Activated naive CD4-positive, alpha-beta T cell treated with anti-CD3 and anti-CD28 coated beads for 36 hours (primary cell): ENCODE data around the gene RSRC2. TPM values are rescaled to one million over a fixed set of nuclear protein-coding genes. Genes with fewer than 3 reads are reported as not detected.

Experiments
- CTCF ChIA-PET: fragments of 350-600 bp; sonication (Branson Sonifier 250); formaldehyde crosslinking; loops from one replicate; lab custom pipeline; 2021; ENCODE audit warnings: antibody characterized with exemption; lab: Charles Lee
- DNase-seq: peaks from one replicate; pipeline ENCODE4 v3.0.0-alpha.2; 2020
- H3K27ac Mint-ChIP-seq: one replicate; pipeline ENCODE4 v1.8.0; 2021; ENCODE audit warnings: mild to moderate bottlenecking, mixed read lengths
- H3K27me3 Mint-ChIP-seq: one replicate; pipeline ENCODE4 v1.8.0; 2021; ENCODE audit warnings: low read depth, mixed read lengths
- H3K36me3 Mint-ChIP-seq: one replicate; pipeline ENCODE4 v1.8.0; 2021; ENCODE audit warnings: low read depth, mixed read lengths
- H3K4me1 Mint-ChIP-seq: one replicate; pipeline ENCODE4 v1.8.0; 2021; ENCODE audit warnings: low read depth, mixed read lengths
- H3K4me3 Mint-ChIP-seq: one replicate; pipeline ENCODE4 v1.8.0; 2021; ENCODE audit warnings: mild to moderate bottlenecking, moderate library complexity, mixed read lengths
- H3K9me3 Mint-ChIP-seq: one replicate; pipeline ENCODE4 v1.8.0; 2021; ENCODE audit warnings: mixed read lengths
- intact Hi-C: fragments of 100-400 bp; cut with micrococcal nuclease; formaldehyde crosslinking; loops from one replicate; pipeline ENCODE4 v1.15.1; 2023
- total RNA-seq, 2 experiments: library from RNA; stranded (reverse); gene quantifications; one replicate each; pipeline ENCODE4 v1.2.3, GENCODE V29; 2021

RSRC2 gene
- total RNA-seq, 2 experiments from 2014 or later, result 117 to 127 TPM

GRCh38 chr12:122538496-122538895 is 11.8 kb upstream of the RSRC2 start:
- Mint-ChIP-seq H3K27ac (no peak overlapping the region), H3K4me1 (no peaks in the 10 kb centered on the region), H3K4me3 (no peak overlapping the region), H3K9me3 (no peaks in the 10 kb centered on the region), H3K36me3 (peaks cover 40% of the 10 kb centered on the region), H3K27me3 (no peaks in the 10 kb centered on the region)
- DNase-seq, result no peak
- CTCF ChIA-PET, result interaction anchor here (1.3 kb wide), 1 partner anchor 29 kb away, joined by 3 read pairs; no protein-coding TSS in a partner anchor
- intact Hi-C loops, result no loop called here

DNA sequence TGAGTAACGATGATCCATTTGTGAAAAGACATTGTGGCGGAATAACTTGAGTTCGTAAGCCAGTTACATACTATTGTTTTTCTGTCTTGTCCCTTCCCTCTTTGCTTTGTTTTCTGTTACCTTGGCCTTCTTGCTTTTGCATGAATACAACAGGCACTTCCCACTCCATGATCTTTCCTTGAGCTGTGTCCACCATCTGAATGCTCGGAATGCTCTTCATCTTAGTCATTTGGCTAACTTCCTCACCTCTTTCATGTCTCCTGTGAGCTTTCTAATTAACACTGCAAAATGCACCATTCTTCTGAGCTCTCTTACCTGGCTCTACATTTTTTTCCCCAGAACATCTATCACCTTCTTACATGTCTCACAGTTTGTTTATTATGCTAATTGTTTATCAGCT is 10.3 kb upstream of the RSRC2 start:
- Mint-ChIP-seq H3K4me1 (no peaks in the 10 kb centered on the region), H3K27me3 (no peaks in the 10 kb centered on the region), H3K27ac (no peak overlapping the region), H3K4me3 (no peak overlapping the region), H3K36me3 (peaks cover 38% of the 10 kb centered on the region), H3K9me3 (no peaks in the 10 kb centered on the region)
- CTCF ChIA-PET, result interaction anchor here (0.6 to 0.7 kb wide), 2 partner anchors 226 to 361 kb away, joined by 3 to 4 read pairs; no protein-coding TSS in a partner anchor
- DNase-seq, result no peak
- intact Hi-C loops, result no loop called here

GRCh38 chr12:122533856-122534255 is 7.1 kb upstream of the RSRC2 start:
- Mint-ChIP-seq H3K9me3 (no peaks in the 10 kb centered on the region), H3K4me3 (no peak overlapping the region), H3K27ac (no peak overlapping the region), H3K27me3 (no peaks in the 10 kb centered on the region), H3K36me3 (peaks cover 45% of the 10 kb centered on the region), H3K4me1 (peaks cover 8% of the 10 kb centered on the region)
- no peak for DNase-seq
- CTCF ChIA-PET, result interaction anchor here (0.7 to 1.2 kb wide), 2 partner anchors 9 to 63 kb away, joined by 3 read pairs; no protein-coding TSS in a partner anchor
- intact Hi-C loops, result no loop called here

DNA sequence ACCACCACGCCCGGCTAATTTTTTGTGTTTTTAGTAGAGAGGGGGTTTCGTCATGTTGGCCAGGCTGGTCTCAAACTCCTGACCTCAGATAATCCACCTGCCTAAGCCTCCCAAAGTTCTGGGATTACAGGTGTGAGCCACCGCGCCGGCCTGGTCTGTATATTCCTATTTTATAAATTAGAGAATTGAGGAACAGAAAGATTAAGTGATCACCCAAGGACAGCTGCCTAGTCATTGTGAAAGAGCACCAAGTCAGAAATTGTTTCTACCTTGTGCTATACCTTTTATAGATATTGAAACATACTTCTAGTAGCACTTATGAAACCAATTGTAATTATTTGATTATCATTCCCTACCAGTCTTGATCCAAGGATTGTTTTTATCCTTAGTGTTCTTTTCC is 2.3 kb upstream of the RSRC2 start:
- intact Hi-C loops, result loop anchor here (5.0 kb wide), 1 partner anchor 703 kb away; the partner anchor contains the start of genes MPHOSPH9 and MTRFR
- CTCF ChIA-PET, result no interaction called here
- no peak for DNase-seq
- H3K9me3 Mint-ChIP-seq, result no peaks in the 10 kb centered on the region
- H3K27ac Mint-ChIP-seq, result no peak overlapping the region
- H3K27me3 Mint-ChIP-seq, result no peaks in the 10 kb centered on the region
- H3K4me1 Mint-ChIP-seq, result peaks cover 29% of the 10 kb centered on the region
- H3K4me3 Mint-ChIP-seq, result no peak overlapping the region
- H3K36me3 Mint-ChIP-seq, result peaks cover 38% of the 10 kb centered on the region

- Mint-ChIP-seq H3K4me3 (no peak overlapping the region), H3K27me3 (no peaks in the 10 kb centered on the region), H3K27ac (no peak overlapping the region), H3K4me1 (peaks cover 33% of the 10 kb centered on the region), H3K36me3 (peaks cover 37% of the 10 kb centered on the region), H3K9me3 (no peaks in the 10 kb centered on the region)
- no peak for DNase-seq
- CTCF ChIA-PET, result no interaction called here
- intact Hi-C loops, result loop anchor here (5.0 kb wide), 1 partner anchor 704 kb away; the partner anchor contains the start of genes MPHOSPH9 and MTRFR
Measured at GRCh38 chr12:122528582-122528981, 1.8 kb upstream of the RSRC2 start.

- CTCF ChIA-PET, result no interaction called here
- peak; percentile 61 for DNase-seq
- Mint-ChIP-seq H3K27ac (no peak overlapping the region), H3K36me3 (peaks cover 38% of the 10 kb centered on the region), H3K4me1 (peaks cover 43% of the 10 kb centered on the region), H3K9me3 (no peaks in the 10 kb centered on the region), H3K4me3 (no peak overlapping the region), H3K27me3 (no peaks in the 10 kb centered on the region)
- intact Hi-C loops, result loop anchor here (1.0 to 5.0 kb wide), 12 partner anchors 26 to 705 kb away; partner anchors contain the start of genes ABCB9, CLIP1, DENR and DIABLO
Measured at GRCh38 chr12:122527478-122527944, 775 bp upstream of the RSRC2 start.

DNA sequence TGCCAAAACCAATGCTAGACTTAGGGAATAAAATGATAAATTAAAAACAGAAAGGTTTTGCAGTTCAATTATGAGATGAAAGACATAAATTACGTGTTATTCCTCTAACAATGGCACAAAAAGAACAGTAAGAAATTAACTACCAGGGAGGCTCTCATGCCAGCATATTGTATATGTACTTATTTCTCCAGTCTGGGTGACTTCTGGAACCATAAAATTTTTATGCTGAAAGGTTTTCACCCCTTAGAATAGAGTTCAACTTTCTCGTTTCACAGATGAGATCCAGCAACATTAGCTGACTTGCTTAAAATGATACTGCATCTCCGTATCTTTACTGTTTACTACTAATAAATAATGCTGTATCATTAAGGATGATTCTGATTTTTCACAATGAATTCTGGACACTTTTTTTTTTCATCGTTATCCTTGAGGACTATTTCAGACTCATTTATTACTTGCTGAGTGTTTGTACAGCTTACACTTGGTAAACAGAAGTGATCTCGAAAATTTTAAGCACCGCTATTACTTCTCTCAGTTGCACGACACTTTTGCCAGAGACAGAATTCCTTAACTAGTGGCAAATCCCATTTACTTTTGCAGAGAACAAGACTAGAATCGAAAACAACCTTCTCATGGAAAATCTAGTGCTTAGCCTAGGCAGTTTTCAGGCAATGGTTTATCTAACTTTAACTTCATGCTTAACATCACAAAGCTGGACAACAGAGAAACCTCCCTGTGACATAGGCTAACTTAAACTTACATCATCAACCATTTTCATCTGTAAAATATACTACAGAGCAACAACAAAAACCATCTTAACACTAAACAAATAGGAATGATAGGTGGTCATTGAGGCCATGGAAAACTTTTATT is 2.7 kb downstream of the RSRC2 start:
- H3K9me3 Mint-ChIP-seq, result no peaks in the 10 kb centered on the region
- H3K4me3 Mint-ChIP-seq, result no peak overlapping the region
- H3K27ac Mint-ChIP-seq, result peak overlapping the region; percentile 78
- CTCF ChIA-PET, result interaction anchor here (0.7 kb wide), 2 partner anchors 11 to 23 kb away, joined by 4 to 5 read pairs; no protein-coding TSS in a partner anchor
- DNase-seq, result no peak
- H3K36me3 Mint-ChIP-seq, result peaks cover 49% of the 10 kb centered on the region
- no peaks in the 10 kb centered on the region for H3K27me3 Mint-ChIP-seq
- intact Hi-C loops, result no loop called here
- peaks cover 57% of the 10 kb centered on the region for H3K4me1 Mint-ChIP-seq

DNA sequence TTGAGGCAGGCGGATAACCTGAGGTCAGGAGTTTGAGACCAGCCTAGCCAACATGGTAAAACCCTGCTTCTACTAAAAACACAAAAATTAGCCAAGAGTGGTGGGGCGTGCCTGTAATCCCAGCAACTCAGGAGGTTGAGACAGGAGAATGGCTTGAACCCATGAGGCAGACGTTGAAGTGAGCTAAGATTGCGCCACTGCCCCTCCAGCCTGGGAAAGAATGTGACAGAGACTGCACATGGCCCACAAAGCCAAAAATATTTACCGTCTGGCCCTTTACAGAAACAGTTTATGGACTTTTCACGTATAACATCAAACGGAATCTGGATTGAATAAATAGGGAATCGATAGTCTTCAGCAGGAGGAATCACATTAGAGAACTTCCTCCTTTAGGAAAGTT is 3.5 kb downstream of the RSRC2 start:
- H3K27me3 Mint-ChIP-seq, result no peaks in the 10 kb centered on the region
- CTCF ChIA-PET, result interaction anchor here (0.7 kb wide), 1 partner anchor 22 kb away, joined by 5 read pairs; no protein-coding TSS in a partner anchor
- H3K9me3 Mint-ChIP-seq, result no peaks in the 10 kb centered on the region
- no peak for DNase-seq
- peak overlapping the region; percentile 25 for H3K27ac Mint-ChIP-seq
- H3K36me3 Mint-ChIP-seq, result peaks cover 57% of the 10 kb centered on the region
- peaks cover 54% of the 10 kb centered on the region for H3K4me1 Mint-ChIP-seq
- no peak overlapping the region for H3K4me3 Mint-ChIP-seq
- intact Hi-C loops, result no loop called here

- intact Hi-C loops, result no loop called here
- Mint-ChIP-seq H3K36me3 (peaks cover 79% of the 10 kb centered on the region), H3K4me3 (no peak overlapping the region), H3K27me3 (no peaks in the 10 kb centered on the region), H3K27ac (peak overlapping the region; percentile 66), H3K9me3 (no peaks in the 10 kb centered on the region), H3K4me1 (peaks cover 61% of the 10 kb centered on the region)
- no peak for DNase-seq
- CTCF ChIA-PET, result no interaction called here
Measured at GRCh38 chr12:122520676-122521075, 6.1 kb downstream of the RSRC2 start.

DNA sequence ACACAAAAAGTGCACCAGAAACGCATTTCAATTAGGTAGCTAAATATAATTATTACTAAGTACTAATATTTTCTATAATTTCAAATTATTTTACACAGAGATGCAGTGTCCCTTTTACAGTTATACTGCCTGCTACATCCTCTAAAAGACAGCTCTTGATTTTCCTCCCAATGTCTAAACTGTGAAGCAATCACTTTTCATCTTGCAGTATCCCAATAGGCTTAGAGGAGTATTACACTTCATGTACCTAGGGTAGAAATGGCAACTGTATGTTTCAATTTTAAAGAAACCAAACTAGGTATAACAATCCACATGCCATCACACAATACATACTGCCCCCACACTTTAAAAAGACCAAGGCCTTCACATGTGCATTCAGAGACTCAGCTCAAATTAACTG is 7.3 kb downstream of the RSRC2 start:
- no peaks in the 10 kb centered on the region for H3K27me3 Mint-ChIP-seq
- peak overlapping the region; percentile 1 for H3K27ac Mint-ChIP-seq
- H3K36me3 Mint-ChIP-seq, result peaks cover 73% of the 10 kb centered on the region
- intact Hi-C loops, result no loop called here
- CTCF ChIA-PET, result interaction anchor here (0.6 kb wide), 1 partner anchor 194 kb away, joined by 4 read pairs; no protein-coding TSS in a partner anchor
- no peak for DNase-seq
- no peak overlapping the region for H3K4me3 Mint-ChIP-seq
- peaks cover 59% of the 10 kb centered on the region for H3K4me1 Mint-ChIP-seq
- H3K9me3 Mint-ChIP-seq, result no peaks in the 10 kb centered on the region

DNA sequence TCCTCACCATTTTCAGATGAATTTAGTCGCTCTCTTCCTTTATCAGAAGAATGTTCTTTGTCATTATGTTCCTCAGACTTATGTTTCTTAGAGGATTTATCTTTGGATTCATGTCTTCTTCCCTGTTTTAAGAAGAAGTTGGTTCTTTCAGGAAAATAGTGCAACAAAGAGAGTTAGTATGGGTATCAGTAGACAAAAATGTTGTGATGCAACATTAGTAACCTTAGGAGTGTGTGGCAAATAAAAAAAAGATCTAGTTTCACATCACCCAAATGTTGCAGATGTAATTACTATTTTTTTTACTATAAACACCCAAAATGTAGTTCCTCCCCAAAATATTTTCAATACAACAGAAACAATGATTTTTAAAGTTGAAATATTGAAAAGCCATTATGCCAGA is 7.8 kb downstream of the RSRC2 start:
- Mint-ChIP-seq H3K36me3 (peaks cover 71% of the 10 kb centered on the region), H3K9me3 (no peaks in the 10 kb centered on the region), H3K4me3 (no peak overlapping the region), H3K27me3 (no peaks in the 10 kb centered on the region), H3K4me1 (peaks cover 55% of the 10 kb centered on the region), H3K27ac (peak overlapping the region; percentile 58)
- CTCF ChIA-PET, result interaction anchor here (0.6 kb wide), 1 partner anchor 194 kb away, joined by 4 read pairs; no protein-coding TSS in a partner anchor
- no peak for DNase-seq
- intact Hi-C loops, result no loop called here

- peaks cover 70% of the 10 kb centered on the region for H3K36me3 Mint-ChIP-seq
- peaks cover 46% of the 10 kb centered on the region for H3K4me1 Mint-ChIP-seq
- H3K4me3 Mint-ChIP-seq, result no peak overlapping the region
- no peaks in the 10 kb centered on the region for H3K27me3 Mint-ChIP-seq
- CTCF ChIA-PET, result no interaction called here
- H3K9me3 Mint-ChIP-seq, result no peaks in the 10 kb centered on the region
- intact Hi-C loops, result no loop called here
- peak overlapping the region; percentile 46 for H3K27ac Mint-ChIP-seq
- DNase-seq, result no peak
Measured at GRCh38 chr12:122517877-122518276, 8.9 kb downstream of the RSRC2 start.
